Activated CD8-positive, alpha-beta T cell treated with anti-CD3 and anti-CD28 coated beads for 36 hours (primary cell): Measurements from ENCODE around the gene SMIM12. TPM values are rescaled to one million over a fixed set of nuclear protein-coding genes. Genes with fewer than 3 reads are reported as not detected.

ENCODE experiments used
- ATAC-seq: fragments of 200-7000 bp; cut with Tn5 transposase; one replicate; pipeline ENCODE4 v1.10.0; 2021; ENCODE audit warnings: mild to moderate bottlenecking, moderate library complexity
- CTCF ChIA-PET: fragments of 350-600 bp; sonication (Branson Sonifier 250); formaldehyde crosslinking; loops from one replicate; lab custom pipeline; 2021; ENCODE audit warnings: antibody characterized with exemption; lab: Charles Lee
- POLR2A ChIA-PET: fragments of 350-600 bp; sonication (Branson Sonifier 250); formaldehyde crosslinking; loops from one replicate; lab custom pipeline; 2021; ENCODE audit warnings: antibody characterized with exemption; lab: Charles Lee
- DNase-seq: peaks from one replicate; pipeline ENCODE4 v3.0.0-alpha.2; 2020
- H3K27ac Mint-ChIP-seq: one replicate; pipeline ENCODE4 v1.8.0; 2021; ENCODE audit warnings: mild to moderate bottlenecking, mixed read lengths
- H3K27me3 Mint-ChIP-seq: one replicate; pipeline ENCODE4 v1.8.0; 2021; ENCODE audit warnings: mixed read lengths
- H3K36me3 Mint-ChIP-seq: one replicate; pipeline ENCODE4 v1.8.0; 2021; ENCODE audit warnings: low read depth, mixed read lengths
- H3K4me1 Mint-ChIP-seq: one replicate; pipeline ENCODE4 v1.8.0; 2021; ENCODE audit warnings: low read depth, mixed read lengths
- H3K4me3 Mint-ChIP-seq: one replicate; pipeline ENCODE4 v1.8.0; 2021; ENCODE audit warnings: mild to moderate bottlenecking, moderate library complexity, mixed read lengths
- H3K9me3 Mint-ChIP-seq: one replicate; pipeline ENCODE4 v1.8.0; 2021; ENCODE audit warnings: mixed read lengths
- intact Hi-C: fragments of 100-400 bp; cut with micrococcal nuclease; formaldehyde crosslinking; loops from one replicate; pipeline ENCODE4 v1.10.0; 2022
- total RNA-seq, 2 experiments: library from RNA; stranded (reverse); gene quantifications; one replicate each; pipeline ENCODE4 v1.2.3, GENCODE V29; 2021
- TF ChIP-seq, protein P1 (sequence below): fragments of 200-600 bp; IDR thresholded peaks from one replicate; pipeline ENCODE4 v1.8.0; 2022; ENCODE audit warnings: antibody characterized with exemption, mild to moderate bottlenecking

SMIM12 gene
- total RNA-seq, 2 experiments from 2014 or later: 36.6 to 37.5 TPM

DNA sequence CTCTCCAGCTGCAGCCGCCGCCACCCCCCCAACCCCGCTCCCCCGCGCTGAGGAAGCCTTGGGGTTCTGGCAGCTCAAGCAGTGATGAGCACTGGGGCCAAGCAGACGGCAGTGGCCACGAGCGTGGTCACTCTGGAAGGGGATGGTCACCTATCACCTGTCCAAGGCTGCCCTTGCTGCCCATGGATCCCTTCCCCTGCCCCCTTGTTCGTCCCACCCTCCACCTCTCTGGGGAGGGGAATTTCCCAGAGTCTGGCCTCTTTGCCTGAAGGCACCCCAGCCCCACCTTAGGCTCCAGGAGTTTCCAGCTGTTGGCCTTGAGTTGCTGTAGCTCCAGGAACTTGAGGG, 7.2 kb upstream of the SMIM12 start:
- intact Hi-C loops: no loop called here
- Mint-ChIP-seq H3K4me3 (peak overlapping the region; percentile 77), H3K36me3 (no peaks in the 10 kb centered on the region), H3K27ac (peak overlapping the region; percentile 90), H3K9me3 (no peaks in the 10 kb centered on the region), H3K27me3 (no peaks in the 10 kb centered on the region), H3K4me1 (peaks cover 35% of the 10 kb centered on the region)
- ChIA-PET POLR2A (interaction anchor here (1.0 to 1.6 kb wide), 5 partner anchors 8 to 120 kb away, joined by 3 to 6 read pairs (median 3); no protein-coding TSS in a partner anchor), CTCF (interaction anchor here (1.2 to 5.3 kb wide), 14 partner anchors 9 to 212 kb away, joined by 3 to 82 read pairs (median 5); partner anchors contain the start of genes TMEM35B and ZMYM1)
- TF ChIP-seq, protein P1, sequence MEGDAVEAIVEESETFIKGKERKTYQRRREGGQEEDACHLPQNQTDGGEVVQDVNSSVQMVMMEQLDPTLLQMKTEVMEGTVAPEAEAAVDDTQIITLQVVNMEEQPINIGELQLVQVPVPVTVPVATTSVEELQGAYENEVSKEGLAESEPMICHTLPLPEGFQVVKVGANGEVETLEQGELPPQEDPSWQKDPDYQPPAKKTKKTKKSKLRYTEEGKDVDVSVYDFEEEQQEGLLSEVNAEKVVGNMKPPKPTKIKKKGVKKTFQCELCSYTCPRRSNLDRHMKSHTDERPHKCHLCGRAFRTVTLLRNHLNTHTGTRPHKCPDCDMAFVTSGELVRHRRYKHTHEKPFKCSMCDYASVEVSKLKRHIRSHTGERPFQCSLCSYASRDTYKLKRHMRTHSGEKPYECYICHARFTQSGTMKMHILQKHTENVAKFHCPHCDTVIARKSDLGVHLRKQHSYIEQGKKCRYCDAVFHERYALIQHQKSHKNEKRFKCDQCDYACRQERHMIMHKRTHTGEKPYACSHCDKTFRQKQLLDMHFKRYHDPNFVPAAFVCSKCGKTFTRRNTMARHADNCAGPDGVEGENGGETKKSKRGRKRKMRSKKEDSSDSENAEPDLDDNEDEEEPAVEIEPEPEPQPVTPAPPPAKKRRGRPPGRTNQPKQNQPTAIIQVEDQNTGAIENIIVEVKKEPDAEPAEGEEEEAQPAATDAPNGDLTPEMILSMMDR: no peak
- ATAC-seq (peak; percentile 11), DNase-seq (no peak)

DNA sequence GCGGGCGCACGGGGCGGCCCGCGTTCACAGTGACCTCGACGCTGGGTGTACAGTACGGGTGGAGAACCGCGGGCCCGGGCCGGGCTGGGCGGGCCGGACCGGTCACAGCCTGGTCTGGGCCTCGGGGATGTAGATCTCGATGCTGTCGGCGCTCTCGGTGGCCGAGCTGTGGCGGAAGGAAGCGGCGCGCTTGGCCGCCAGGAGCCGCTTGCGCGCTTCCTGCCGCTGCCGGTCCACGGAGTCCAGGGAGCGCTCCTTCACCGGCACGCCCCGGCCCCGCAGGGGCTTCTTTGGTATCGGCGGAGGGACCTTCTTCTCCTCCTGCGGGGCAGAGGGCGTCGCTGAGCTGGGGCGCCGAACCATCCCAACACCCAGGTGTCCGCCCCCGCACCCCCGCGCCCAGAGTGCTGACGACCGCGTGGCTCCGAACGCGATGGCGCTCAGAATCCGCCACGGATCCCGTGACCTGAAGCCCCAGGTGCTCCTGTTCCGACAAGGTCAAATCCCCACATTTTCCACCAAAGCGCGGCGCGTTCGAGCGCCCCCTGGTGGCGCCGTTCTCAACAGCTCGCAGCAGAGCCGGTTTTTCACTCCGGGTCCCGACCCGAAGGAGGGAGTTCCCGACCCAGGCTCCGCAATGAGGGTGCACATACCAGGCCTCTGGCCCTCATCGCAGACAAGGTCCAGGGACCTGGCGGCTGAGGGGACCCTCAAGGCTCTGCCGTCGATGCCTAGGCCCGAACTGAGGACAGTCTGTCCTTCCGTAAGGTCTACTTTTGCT, 6.6 kb upstream of the SMIM12 start:
- CTCF ChIA-PET: interaction anchor here (1.2 to 5.3 kb wide), 14 partner anchors 8 to 213 kb away, joined by 3 to 82 read pairs (median 5); partner anchors contain the start of genes TMEM35B and ZMYM1
- peak; percentile 68 for ATAC-seq
- Mint-ChIP-seq H3K27me3 (no peaks in the 10 kb centered on the region), H3K4me3 (peak overlapping the region; percentile 77), H3K36me3 (no peaks in the 10 kb centered on the region), H3K27ac (peak overlapping the region; percentile 90), H3K4me1 (peaks cover 29% of the 10 kb centered on the region), H3K9me3 (no peaks in the 10 kb centered on the region)
- POLR2A ChIA-PET: interaction anchor here (1.0 to 1.6 kb wide), 6 partner anchors 8 to 213 kb away, joined by 3 to 6 read pairs (median 3); partner anchors contain the start of gene ZMYM1
- DNase-seq: peak; percentile 96
- intact Hi-C loops: no loop called here
- TF ChIP-seq, protein P1: peak; percentile 97

DNA sequence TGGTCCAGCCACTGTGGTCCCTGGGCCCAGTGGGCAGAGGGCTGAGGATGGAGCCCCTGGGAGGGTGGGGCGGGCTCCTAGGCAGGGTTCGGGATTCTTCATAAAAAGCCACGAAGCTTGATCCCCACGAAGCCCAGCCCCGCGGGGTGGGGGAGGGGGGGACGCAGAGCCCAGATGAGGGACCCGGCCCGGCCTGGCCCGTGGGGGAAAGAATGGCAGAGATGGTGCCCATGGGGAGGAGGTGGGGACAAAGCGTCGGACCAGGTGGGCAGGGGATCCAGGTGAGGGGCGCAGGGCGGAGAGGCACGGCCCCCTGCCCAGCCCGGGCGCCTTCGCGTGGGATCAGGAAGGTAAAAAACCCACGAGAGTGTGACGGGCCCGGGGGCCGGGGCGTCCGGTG, 6.0 kb upstream of the SMIM12 start:
- intact Hi-C loops: no loop called here
- TF ChIP-seq, protein P1: no peak
- H3K27ac Mint-ChIP-seq: peak overlapping the region; percentile 55
- peak; percentile 6 for ATAC-seq
- H3K36me3 Mint-ChIP-seq: no peaks in the 10 kb centered on the region
- ChIA-PET POLR2A (interaction anchor here (0.5 to 1.8 kb wide), 4 partner anchors 13 to 1279 kb away, joined by 3 to 7 read pairs (median 4); partner anchors contain the start of gene ZMYM1), CTCF (interaction anchor here (1.2 to 5.3 kb wide), 11 partner anchors 8 to 119 kb away, joined by 3 to 82 read pairs (median 5); partner anchors contain the start of gene TMEM35B)
- H3K9me3 Mint-ChIP-seq: no peaks in the 10 kb centered on the region
- no peaks in the 10 kb centered on the region for H3K27me3 Mint-ChIP-seq
- H3K4me1 Mint-ChIP-seq: peaks cover 28% of the 10 kb centered on the region
- DNase-seq: no peak
- peak overlapping the region; percentile 77 for H3K4me3 Mint-ChIP-seq

DNA sequence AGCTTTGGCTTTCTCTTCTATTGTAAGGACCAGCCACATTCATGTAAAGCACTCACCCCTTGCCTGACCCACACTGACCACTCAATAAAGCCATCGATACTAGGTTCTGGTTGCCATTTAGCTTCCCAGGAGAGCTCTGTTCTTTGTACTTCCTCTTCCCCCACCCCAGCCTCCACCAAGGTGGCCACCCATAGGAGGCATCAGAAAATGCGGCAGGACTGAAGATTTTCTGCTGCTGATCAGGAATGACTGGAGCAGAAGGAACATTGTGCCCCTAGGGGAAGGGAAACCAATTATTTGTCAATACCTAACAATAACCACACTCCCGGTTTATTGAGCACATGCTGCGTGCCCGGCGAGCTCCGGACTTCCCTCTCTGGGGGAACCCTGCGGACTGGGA, 5.2 kb upstream of the SMIM12 start:
- ATAC-seq (no peak), DNase-seq (no peak)
- Mint-ChIP-seq H3K9me3 (no peaks in the 10 kb centered on the region), H3K4me3 (peak overlapping the region; percentile 62), H3K36me3 (no peaks in the 10 kb centered on the region), H3K27ac (peak overlapping the region; percentile 92), H3K4me1 (peaks cover 35% of the 10 kb centered on the region), H3K27me3 (no peaks in the 10 kb centered on the region)
- TF ChIP-seq, protein P1: no peak
- intact Hi-C loops: no loop called here
- CTCF ChIA-PET: interaction anchor here (0.9 to 5.3 kb wide), 3 partner anchors 11 to 121 kb away, joined by 3 to 82 read pairs (median 4); partner anchors contain the start of gene TMEM35B
- POLR2A ChIA-PET: interaction anchor here (0.9 to 1.8 kb wide), 2 partner anchors 9 to 12 kb away, joined by 3 to 7 read pairs; no protein-coding TSS in a partner anchor
